GM23338 (cell line): ENCODE measurements around the gene FRMD4A. TPM values are rescaled to one million over a fixed set of nuclear protein-coding genes. Genes with fewer than 3 reads are reported as not detected.

Experiments
- ATAC-seq: fragments of 200-7000 bp; cut with Tn5 transposase; 3 replicates; pipeline ENCODE4 v1.9.1; 2020
- DNase-seq: peaks from one replicate; pipeline ENCODE4 v3.0.0-alpha.2; 2015; ENCODE audit warnings: low spot score
- H2AFZ ChIP-seq: fragments of 200-600 bp; sonication (generic); 2 replicates; pipeline ENCODE4 v1.8.0; 2016; ENCODE audit warnings: antibody characterized with exemption, mild to moderate bottlenecking, moderate library complexity
- H3F3A ChIP-seq: fragments of 200-600 bp; sonication (generic); replicated peaks from 2 replicates; pipeline ENCODE4 v1.8.0; 2017; ENCODE audit warnings: antibody characterized with exemption, mixed run types, low read depth
- H3K27ac ChIP-seq: fragments of 200-600 bp; sonication (generic); 2 replicates; pipeline ENCODE4 v1.6.1; 2016; ENCODE audit warnings: low read depth
- H3K27me3 ChIP-seq: fragments of 200-600 bp; sonication (generic); 2 replicates; pipeline ENCODE4 v1.8.0; 2016; ENCODE audit warnings: mild to moderate bottlenecking, mixed run types, moderate library complexity; ENCODE audit not compliant: insufficient read depth
- H3K36me3 ChIP-seq: fragments of 200-600 bp; sonication (generic); 2 replicates; pipeline ENCODE4 v1.8.0; 2016; ENCODE audit warnings: mild to moderate bottlenecking; ENCODE audit not compliant: insufficient read depth
- H3K4me1 ChIP-seq: fragments of 200-600 bp; sonication (generic); 2 replicates; pipeline ENCODE4 v1.8.0; 2016; ENCODE audit warnings: mild to moderate bottlenecking, moderate library complexity; ENCODE audit not compliant: insufficient read depth
- H3K4me2 ChIP-seq: fragments of 200-600 bp; sonication (generic); 2 replicates; pipeline ENCODE4 v1.7.1; 2017; ENCODE audit warnings: mixed run types
- H3K4me3 ChIP-seq: fragments of 200-600 bp; sonication (generic); 2 replicates; pipeline ENCODE4 v1.6.1; 2016; ENCODE audit warnings: mixed run types
- H3K79me2 ChIP-seq: fragments of 200-600 bp; sonication (generic); replicated peaks from 2 replicates; pipeline ENCODE4 v1.8.0; 2017; ENCODE audit warnings: mild to moderate bottlenecking; ENCODE audit not compliant: insufficient read depth
- H3K9me2 ChIP-seq: fragments of 200-600 bp; sonication (generic); 2 replicates; pipeline ENCODE4 v1.8.0; 2017; ENCODE audit not compliant: insufficient read depth
- H4K20me1 ChIP-seq: fragments of 200-600 bp; sonication (generic); replicated peaks from 2 replicates; pipeline ENCODE4 v1.8.0; 2017; ENCODE audit warnings: mild to moderate bottlenecking; ENCODE audit not compliant: insufficient read depth
- H3K27ac Mint-ChIP-seq: 2 replicates; pipeline ENCODE4 v1.8.0; 2020; ENCODE audit warnings: inconsistent platforms, mild to moderate bottlenecking, moderate library complexity, mixed read lengths
- H3K27me3 Mint-ChIP-seq: 3 replicates; pipeline ENCODE4 v1.8.0; 2022; ENCODE audit warnings: low read depth, mild to moderate bottlenecking, moderate library complexity, mixed read lengths, inconsistent platforms; ENCODE audit not compliant: insufficient read depth, poor library complexity
- H3K36me3 Mint-ChIP-seq: 3 replicates; pipeline ENCODE4 v1.8.0; 2021; ENCODE audit warnings: low read depth, mild to moderate bottlenecking, inconsistent platforms, moderate library complexity, mixed read lengths
- H3K4me1 Mint-ChIP-seq: 3 replicates; pipeline ENCODE4 v1.8.0; 2020; ENCODE audit warnings: mild to moderate bottlenecking, inconsistent platforms, mixed read lengths
- H3K4me3 Mint-ChIP-seq: 3 replicates; pipeline ENCODE4 v1.8.0; 2021; ENCODE audit warnings: moderate library complexity, mild to moderate bottlenecking, inconsistent platforms, mixed read lengths
- H3K9me3 Mint-ChIP-seq: 3 replicates; pipeline ENCODE4 v1.8.0; 2020; ENCODE audit warnings: moderate library complexity, mild to moderate bottlenecking, inconsistent platforms, mixed read lengths
- CREB1 ChIP-seq: fragments of 250-450 bp; sonication (Bioruptor Pico); IDR thresholded peaks from 2 replicates; pipeline ENCODE4 v1.5.0; 2020; ENCODE audit warnings: low read depth, mild to moderate bottlenecking, moderate library complexity
- EZH2 ChIP-seq: fragments of 200-600 bp; sonication (generic); IDR thresholded peaks from one replicate; pipeline ENCODE4 v1.8.0; 2017; ENCODE audit warnings: antibody characterized with exemption, mild to moderate bottlenecking, low read depth; ENCODE audit not compliant: unreplicated experiment
- JUNB ChIP-seq: IDR thresholded peaks from one replicate; pipeline ENCODE4 v1.6.1; 2016; ENCODE audit warnings: antibody characterized with exemption; ENCODE audit not compliant: unreplicated experiment
- NANOG ChIP-seq: IDR thresholded peaks from 2 replicates; pipeline ENCODE4 v1.6.1; 2016; ENCODE audit warnings: antibody characterized with exemption, borderline replicate concordance
- ZNF114 ChIP-seq: fragments of 250-450 bp; sonication (Bioruptor Pico); IDR thresholded peaks from 2 replicates; pipeline ENCODE4 v1.5.0; 2020; ENCODE audit warnings: mild to moderate bottlenecking, moderate library complexity
- ZNF331 ChIP-seq: fragments of 250-450 bp; sonication (Bioruptor Pico); IDR thresholded peaks from 2 replicates; pipeline ENCODE4 v1.5.0; 2020; ENCODE audit warnings: low read depth, mild to moderate bottlenecking, moderate library complexity
- polyA plus RNA-seq: library from polyadenylated mRNA; unstranded; fragments of >200 nt; fragmentation: Nextera tagmentation; extraction: Ambion mirVana; gene quantifications from 2 replicates; pipeline ENCODE4 v1.2.1, GENCODE V29; 2016
- total RNA-seq: library from RNA; depleted of rRNA; stranded (reverse); fragments of >200 nt; shearing (Covaris generic); gene quantifications from 2 replicates; pipeline ENCODE4 v1.2.3, GENCODE V29; 2014
- TF ChIP-seq, protein P1 (sequence below): fragments of 250-450 bp; sonication (Bioruptor Pico); IDR thresholded peaks from 2 replicates; pipeline ENCODE4 v1.5.0; 2020; ENCODE audit warnings: mild to moderate bottlenecking, moderate library complexity
- TF ChIP-seq, protein P2 (sequence below): IDR thresholded peaks from 2 replicates; pipeline ENCODE4 v1.6.1; 2016; ENCODE audit warnings: antibody characterized with exemption

Gene FRMD4A
- total and polyA plus RNA-seq, 2 experiments from 2014 or later, result 14.0 to 20.1 TPM

DNA sequence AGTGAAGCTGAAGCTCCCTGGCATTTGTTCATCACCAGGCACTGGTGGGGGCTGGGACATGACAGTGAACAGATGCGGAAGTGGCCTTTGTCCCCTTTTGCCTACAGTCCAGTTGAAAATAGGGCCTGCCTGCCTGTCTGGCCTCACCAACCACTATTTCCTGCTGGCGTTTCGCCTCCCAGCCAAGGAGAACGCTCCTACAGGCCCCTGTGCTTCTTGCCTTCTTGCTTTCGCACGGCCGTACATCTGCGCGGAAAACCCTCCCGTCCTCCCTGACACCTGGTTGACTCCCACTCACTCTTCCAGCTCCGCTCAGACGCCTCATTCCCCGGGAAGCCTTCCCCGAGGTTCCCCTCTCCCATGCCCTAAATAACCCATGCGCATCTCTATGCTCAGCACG is 426.7 kb downstream of the FRMD4A start (continued):
- TF ChIP-seq, protein P1, sequence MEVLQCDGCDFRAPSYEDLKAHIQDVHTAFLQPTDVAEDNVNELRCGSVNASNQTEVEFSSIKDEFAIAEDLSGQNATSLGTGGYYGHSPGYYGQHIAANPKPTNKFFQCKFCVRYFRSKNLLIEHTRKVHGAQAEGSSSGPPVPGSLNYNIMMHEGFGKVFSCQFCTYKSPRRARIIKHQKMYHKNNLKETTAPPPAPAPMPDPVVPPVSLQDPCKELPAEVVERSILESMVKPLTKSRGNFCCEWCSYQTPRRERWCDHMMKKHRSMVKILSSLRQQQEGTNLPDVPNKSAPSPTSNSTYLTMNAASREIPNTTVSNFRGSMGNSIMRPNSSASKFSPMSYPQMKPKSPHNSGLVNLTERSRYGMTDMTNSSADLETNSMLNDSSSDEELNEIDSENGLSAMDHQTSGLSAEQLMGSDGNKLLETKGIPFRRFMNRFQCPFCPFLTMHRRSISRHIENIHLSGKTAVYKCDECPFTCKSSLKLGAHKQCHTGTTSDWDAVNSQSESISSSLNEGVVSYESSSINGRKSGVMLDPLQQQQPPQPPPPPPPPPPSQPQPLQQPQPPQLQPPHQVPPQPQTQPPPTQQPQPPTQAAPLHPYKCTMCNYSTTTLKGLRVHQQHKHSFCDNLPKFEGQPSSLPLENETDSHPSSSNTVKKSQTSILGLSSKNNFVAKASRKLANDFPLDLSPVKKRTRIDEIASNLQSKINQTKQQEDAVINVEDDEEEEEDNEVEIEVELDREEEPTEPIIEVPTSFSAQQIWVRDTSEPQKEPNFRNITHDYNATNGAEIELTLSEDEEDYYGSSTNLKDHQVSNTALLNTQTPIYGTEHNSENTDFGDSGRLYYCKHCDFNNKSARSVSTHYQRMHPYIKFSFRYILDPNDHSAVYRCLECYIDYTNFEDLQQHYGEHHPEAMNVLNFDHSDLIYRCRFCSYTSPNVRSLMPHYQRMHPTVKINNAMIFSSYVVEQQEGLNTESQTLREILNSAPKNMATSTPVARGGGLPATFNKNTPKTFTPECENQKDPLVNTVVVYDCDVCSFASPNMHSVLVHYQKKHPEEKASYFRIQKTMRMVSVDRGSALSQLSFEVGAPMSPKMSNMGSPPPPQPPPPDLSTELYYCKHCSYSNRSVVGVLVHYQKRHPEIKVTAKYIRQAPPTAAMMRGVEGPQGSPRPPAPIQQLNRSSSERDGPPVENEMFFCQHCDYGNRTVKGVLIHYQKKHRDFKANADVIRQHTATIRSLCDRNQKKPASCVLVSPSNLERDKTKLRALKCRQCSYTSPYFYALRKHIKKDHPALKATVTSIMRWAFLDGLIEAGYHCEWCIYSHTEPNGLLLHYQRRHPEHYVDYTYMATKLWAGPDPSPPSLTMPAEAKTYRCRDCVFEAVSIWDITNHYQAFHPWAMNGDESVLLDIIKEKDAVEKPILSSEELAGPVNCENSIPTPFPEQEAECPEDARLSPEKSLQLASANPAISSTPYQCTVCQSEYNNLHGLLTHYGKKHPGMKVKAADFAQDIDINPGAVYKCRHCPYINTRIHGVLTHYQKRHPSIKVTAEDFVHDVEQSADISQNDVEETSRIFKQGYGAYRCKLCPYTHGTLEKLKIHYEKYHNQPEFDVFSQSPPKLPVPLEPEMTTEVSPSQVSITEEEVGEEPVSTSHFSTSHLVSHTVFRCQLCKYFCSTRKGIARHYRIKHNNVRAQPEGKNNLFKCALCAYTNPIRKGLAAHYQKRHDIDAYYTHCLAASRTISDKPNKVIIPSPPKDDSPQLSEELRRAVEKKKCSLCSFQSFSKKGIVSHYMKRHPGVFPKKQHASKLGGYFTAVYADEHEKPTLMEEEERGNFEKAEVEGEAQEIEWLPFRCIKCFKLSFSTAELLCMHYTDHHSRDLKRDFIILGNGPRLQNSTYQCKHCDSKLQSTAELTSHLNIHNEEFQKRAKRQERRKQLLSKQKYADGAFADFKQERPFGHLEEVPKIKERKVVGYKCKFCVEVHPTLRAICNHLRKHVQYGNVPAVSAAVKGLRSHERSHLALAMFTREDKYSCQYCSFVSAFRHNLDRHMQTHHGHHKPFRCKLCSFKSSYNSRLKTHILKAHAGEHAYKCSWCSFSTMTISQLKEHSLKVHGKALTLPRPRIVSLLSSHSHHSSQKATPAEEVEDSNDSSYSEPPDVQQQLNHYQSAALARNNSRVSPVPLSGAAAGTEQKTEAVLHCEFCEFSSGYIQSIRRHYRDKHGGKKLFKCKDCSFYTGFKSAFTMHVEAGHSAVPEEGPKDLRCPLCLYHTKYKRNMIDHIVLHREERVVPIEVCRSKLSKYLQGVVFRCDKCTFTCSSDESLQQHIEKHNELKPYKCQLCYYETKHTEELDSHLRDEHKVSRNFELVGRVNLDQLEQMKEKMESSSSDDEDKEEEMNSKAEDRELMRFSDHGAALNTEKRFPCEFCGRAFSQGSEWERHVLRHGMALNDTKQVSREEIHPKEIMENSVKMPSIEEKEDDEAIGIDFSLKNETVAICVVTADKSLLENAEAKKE (CRISPR knock-in tag), result no peak

DNA sequence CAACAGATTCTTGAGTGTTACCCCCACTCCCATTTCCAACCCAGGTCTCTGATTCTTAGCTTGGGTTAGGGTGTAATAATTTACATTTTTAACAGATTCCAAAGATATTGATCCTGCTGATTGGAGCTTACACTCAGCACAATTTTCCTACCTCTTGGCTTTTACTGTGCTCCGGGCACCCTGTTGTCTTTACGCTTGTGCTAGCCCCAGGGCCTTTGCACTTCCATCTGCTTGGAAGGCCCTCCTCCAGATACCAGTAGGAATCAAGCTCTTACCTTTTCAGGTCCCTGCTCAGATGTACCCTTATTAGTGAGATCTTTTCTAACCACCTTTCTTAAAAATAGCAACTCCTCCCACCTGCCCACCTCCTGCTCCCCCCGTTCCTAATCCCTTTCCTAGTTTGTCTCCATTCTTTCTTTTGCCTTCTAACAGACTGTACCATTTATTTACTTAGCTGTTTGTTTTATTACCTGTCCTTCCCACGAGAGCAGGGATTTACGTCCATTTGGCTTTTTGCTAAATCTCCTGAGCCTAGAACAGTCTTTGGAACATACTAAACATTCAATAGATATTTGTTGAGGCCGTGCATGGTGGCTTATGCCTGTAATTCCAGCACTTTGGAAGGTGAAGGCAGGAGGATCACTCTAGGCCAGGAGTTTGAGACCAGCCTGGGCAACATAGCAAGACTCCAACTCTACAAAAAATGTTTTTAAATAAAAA is 427.7 kb downstream of the FRMD4A start:
- Mint-ChIP-seq H3K27me3 (peaks cover 2% of the 10 kb centered on the region), H3K36me3 (no peaks in the 10 kb centered on the region), H3K4me1 (peaks cover 9% of the 10 kb centered on the region), H3K9me3 (no peaks in the 10 kb centered on the region), H3K27ac (no peak overlapping the region), H3K4me3 (no peak overlapping the region)
- no peak overlapping the region for H3K4me3 ChIP-seq
- ATAC-seq (no peak), DNase-seq (no peak)
- H3K9me2 ChIP-seq, result no peaks in the 10 kb centered on the region
- no peaks in the 10 kb centered on the region for H3K36me3 ChIP-seq
- H3K79me2 ChIP-seq, result no peaks in the 10 kb centered on the region
- H3K4me1 ChIP-seq, result peaks cover 10% of the 10 kb centered on the region
- no peak overlapping the region for H3K4me2 ChIP-seq
- no peaks in the 10 kb centered on the region for H3K27me3 ChIP-seq
- no peak overlapping the region for H3K27ac ChIP-seq
- no peaks in the 10 kb centered on the region for H4K20me1 ChIP-seq
- no peaks in the 10 kb centered on the region for H3F3A ChIP-seq
- H2AFZ ChIP-seq, result no peak overlapping the region
- TF ChIP-seq, protein P2, sequence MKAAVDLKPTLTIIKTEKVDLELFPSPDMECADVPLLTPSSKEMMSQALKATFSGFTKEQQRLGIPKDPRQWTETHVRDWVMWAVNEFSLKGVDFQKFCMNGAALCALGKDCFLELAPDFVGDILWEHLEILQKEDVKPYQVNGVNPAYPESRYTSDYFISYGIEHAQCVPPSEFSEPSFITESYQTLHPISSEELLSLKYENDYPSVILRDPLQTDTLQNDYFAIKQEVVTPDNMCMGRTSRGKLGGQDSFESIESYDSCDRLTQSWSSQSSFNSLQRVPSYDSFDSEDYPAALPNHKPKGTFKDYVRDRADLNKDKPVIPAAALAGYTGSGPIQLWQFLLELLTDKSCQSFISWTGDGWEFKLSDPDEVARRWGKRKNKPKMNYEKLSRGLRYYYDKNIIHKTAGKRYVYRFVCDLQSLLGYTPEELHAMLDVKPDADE, result no peak
- TF ChIP-seq ZNF331 (no peak), ZNF114 (CRISPR knock-in tag) (no peak), EZH2 (no peak), CREB1 (CRISPR knock-in tag) (no peak), JUNB (no peak), NANOG (no peak)
- TF ChIP-seq, protein P1 (CRISPR knock-in tag), result no peak
